H1 (cell line): ENCODE results near the gene NSL1. TPM values are rescaled to one million over a fixed set of nuclear protein-coding genes. Genes with fewer than 3 reads are reported as not detected.

Source experiments
- EGR1 ChIP-seq: IDR thresholded peaks from 2 replicates; pipeline ENCODE4 v1.6.1; 2011; ENCODE audit warnings: low read depth, low read length, borderline replicate concordance
- SIX5 ChIP-seq: IDR thresholded peaks from 2 replicates; pipeline ENCODE4 v1.6.1; 2011; ENCODE audit warnings: mild to moderate bottlenecking, low read depth, low read length
- YY1 ChIP-seq: IDR thresholded peaks from 2 replicates; pipeline ENCODE4 v1.6.1; 2011; ENCODE audit warnings: low read depth, mild to moderate bottlenecking, low read length
- polyA plus RNA-seq, 7 experiments: library from polyadenylated mRNA; depleted of rRNA in 3 of 7; stranded (reverse) in 5 of 7; unstranded in 2 of 7; fragments of >200 nt in 5 of 7; fragments of 200-250 nt in 2 of 7; gene quantifications; 1 replicate in 5 of 7; 2 replicates in 1 of 7; 4 replicates in 1 of 7; pipeline versions ENCODE4 v1.2.1 to v1.2.3, GENCODE V29; 2011 to 2013; ENCODE audit warnings: missing spikeins in 2 of 7, mixed read lengths in 2 of 7
- total RNA-seq: library from RNA; stranded (reverse); fragmentation: NEBNext Ultra II Directional; extraction: Animal tissue kit (Norgen Biotek cat#: 25700); gene quantifications from 2 replicates; pipeline ENCODE4 v1.2.1, GENCODE V29; 2021
- TF ChIP-seq, protein P1 (sequence below): fragments of 300-600 bp; sonication (generic); IDR thresholded peaks from 2 replicates; pipeline ENCODE4 v1.7.1; 2012; ENCODE audit warnings: low read length, moderate library complexity, mild to moderate bottlenecking, inconsistent platforms; ENCODE audit not compliant: insufficient replicate concordance
- TF ChIP-seq, protein P2 (sequence below), 3 experiments: IDR thresholded peaks; 1 replicate in 2 of 3; 2 replicates in 1 of 3; pipeline versions ENCODE4 v1.5.1 to v1.6.1; 2011; ENCODE audit warnings: low read length in 3 of 3, mild to moderate bottlenecking in 3 of 3, inconsistent platforms in 2 of 3, low read depth in 1 of 3, moderate library complexity in 1 of 3; ENCODE audit not compliant: insufficient read depth in 1 of 3; ENCODE audit errors: control extremely low read depth in 1 of 3
- TF ChIP-seq, protein P3 (sequence below): IDR thresholded peaks from 2 replicates; pipeline ENCODE4 v1.6.1; 2011; ENCODE audit warnings: low read length, improper control_type of control experiment

The NSL1 gene
- total and polyA plus RNA-seq, 2 of the 8 experiments (the other 6 are each of a cell fraction or from before 2014, with no cell fraction given) = 25.4 to 51.7 TPM

DNA sequence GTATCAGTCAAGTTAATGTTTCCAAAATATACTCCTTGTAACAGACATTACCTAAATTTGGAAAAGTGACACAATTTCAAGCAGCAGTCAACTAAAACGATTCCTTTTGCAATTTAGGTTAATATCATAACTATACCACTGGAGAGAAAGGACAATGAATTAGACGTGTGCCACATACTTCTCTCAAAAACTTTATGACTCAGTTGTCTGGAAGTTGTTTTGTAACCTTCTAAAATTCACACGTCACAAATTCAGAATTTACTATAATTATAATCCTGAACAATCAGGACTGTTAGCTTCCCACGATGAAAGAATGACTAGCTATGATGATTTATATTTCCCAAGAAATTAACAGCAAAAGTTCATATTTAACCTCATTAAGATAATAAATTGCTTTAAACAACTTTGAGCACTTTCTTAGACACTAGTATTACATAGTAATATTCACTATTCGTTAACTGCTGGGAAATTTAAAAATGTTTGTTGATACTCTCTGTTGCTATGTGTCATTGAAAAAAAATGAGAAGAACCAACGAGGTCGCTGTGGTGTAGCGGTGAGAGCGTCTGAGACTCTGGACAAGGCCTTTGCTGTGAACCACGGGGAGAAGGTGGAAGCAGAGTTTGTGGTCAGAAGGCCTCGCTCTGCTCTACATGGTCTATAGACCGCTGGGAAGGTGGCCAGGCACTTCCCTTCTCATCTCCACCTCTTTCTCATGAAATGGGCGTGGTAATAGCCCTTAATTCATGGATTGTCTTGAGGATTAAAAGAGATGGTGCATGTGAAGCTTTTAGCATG, 64.0 kb downstream of the NSL1 start (continued):
- TF ChIP-seq, protein P1, sequence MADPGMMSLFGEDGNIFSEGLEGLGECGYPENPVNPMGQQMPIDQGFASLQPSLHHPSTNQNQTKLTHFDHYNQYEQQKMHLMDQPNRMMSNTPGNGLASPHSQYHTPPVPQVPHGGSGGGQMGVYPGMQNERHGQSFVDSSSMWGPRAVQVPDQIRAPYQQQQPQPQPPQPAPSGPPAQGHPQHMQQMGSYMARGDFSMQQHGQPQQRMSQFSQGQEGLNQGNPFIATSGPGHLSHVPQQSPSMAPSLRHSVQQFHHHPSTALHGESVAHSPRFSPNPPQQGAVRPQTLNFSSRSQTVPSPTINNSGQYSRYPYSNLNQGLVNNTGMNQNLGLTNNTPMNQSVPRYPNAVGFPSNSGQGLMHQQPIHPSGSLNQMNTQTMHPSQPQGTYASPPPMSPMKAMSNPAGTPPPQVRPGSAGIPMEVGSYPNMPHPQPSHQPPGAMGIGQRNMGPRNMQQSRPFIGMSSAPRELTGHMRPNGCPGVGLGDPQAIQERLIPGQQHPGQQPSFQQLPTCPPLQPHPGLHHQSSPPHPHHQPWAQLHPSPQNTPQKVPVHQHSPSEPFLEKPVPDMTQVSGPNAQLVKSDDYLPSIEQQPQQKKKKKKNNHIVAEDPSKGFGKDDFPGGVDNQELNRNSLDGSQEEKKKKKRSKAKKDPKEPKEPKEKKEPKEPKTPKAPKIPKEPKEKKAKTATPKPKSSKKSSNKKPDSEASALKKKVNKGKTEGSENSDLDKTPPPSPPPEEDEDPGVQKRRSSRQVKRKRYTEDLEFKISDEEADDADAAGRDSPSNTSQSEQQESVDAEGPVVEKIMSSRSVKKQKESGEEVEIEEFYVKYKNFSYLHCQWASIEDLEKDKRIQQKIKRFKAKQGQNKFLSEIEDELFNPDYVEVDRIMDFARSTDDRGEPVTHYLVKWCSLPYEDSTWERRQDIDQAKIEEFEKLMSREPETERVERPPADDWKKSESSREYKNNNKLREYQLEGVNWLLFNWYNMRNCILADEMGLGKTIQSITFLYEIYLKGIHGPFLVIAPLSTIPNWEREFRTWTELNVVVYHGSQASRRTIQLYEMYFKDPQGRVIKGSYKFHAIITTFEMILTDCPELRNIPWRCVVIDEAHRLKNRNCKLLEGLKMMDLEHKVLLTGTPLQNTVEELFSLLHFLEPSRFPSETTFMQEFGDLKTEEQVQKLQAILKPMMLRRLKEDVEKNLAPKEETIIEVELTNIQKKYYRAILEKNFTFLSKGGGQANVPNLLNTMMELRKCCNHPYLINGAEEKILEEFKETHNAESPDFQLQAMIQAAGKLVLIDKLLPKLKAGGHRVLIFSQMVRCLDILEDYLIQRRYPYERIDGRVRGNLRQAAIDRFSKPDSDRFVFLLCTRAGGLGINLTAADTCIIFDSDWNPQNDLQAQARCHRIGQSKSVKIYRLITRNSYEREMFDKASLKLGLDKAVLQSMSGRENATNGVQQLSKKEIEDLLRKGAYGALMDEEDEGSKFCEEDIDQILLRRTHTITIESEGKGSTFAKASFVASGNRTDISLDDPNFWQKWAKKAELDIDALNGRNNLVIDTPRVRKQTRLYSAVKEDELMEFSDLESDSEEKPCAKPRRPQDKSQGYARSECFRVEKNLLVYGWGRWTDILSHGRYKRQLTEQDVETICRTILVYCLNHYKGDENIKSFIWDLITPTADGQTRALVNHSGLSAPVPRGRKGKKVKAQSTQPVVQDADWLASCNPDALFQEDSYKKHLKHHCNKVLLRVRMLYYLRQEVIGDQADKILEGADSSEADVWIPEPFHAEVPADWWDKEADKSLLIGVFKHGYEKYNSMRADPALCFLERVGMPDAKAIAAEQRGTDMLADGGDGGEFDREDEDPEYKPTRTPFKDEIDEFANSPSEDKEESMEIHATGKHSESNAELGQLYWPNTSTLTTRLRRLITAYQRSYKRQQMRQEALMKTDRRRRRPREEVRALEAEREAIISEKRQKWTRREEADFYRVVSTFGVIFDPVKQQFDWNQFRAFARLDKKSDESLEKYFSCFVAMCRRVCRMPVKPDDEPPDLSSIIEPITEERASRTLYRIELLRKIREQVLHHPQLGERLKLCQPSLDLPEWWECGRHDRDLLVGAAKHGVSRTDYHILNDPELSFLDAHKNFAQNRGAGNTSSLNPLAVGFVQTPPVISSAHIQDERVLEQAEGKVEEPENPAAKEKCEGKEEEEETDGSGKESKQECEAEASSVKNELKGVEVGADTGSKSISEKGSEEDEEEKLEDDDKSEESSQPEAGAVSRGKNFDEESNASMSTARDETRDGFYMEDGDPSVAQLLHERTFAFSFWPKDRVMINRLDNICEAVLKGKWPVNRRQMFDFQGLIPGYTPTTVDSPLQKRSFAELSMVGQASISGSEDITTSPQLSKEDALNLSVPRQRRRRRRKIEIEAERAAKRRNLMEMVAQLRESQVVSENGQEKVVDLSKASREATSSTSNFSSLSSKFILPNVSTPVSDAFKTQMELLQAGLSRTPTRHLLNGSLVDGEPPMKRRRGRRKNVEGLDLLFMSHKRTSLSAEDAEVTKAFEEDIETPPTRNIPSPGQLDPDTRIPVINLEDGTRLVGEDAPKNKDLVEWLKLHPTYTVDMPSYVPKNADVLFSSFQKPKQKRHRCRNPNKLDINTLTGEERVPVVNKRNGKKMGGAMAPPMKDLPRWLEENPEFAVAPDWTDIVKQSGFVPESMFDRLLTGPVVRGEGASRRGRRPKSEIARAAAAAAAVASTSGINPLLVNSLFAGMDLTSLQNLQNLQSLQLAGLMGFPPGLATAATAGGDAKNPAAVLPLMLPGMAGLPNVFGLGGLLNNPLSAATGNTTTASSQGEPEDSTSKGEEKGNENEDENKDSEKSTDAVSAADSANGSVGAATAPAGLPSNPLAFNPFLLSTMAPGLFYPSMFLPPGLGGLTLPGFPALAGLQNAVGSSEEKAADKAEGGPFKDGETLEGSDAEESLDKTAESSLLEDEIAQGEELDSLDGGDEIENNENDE = no peak
- TF ChIP-seq EGR1 (no peak), SIX5 (no peak), YY1 (no peak)
- TF ChIP-seq, protein P2, sequence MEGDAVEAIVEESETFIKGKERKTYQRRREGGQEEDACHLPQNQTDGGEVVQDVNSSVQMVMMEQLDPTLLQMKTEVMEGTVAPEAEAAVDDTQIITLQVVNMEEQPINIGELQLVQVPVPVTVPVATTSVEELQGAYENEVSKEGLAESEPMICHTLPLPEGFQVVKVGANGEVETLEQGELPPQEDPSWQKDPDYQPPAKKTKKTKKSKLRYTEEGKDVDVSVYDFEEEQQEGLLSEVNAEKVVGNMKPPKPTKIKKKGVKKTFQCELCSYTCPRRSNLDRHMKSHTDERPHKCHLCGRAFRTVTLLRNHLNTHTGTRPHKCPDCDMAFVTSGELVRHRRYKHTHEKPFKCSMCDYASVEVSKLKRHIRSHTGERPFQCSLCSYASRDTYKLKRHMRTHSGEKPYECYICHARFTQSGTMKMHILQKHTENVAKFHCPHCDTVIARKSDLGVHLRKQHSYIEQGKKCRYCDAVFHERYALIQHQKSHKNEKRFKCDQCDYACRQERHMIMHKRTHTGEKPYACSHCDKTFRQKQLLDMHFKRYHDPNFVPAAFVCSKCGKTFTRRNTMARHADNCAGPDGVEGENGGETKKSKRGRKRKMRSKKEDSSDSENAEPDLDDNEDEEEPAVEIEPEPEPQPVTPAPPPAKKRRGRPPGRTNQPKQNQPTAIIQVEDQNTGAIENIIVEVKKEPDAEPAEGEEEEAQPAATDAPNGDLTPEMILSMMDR (IDR thresholded peaks at IDR 0.05; ENCODE audit: control extremely low read depth in 1 of 3, insufficient read depth in 1 of 3, low read depth in 1 of 3, low read length in 3 of 3) = no peak
- TF ChIP-seq, protein P3, sequence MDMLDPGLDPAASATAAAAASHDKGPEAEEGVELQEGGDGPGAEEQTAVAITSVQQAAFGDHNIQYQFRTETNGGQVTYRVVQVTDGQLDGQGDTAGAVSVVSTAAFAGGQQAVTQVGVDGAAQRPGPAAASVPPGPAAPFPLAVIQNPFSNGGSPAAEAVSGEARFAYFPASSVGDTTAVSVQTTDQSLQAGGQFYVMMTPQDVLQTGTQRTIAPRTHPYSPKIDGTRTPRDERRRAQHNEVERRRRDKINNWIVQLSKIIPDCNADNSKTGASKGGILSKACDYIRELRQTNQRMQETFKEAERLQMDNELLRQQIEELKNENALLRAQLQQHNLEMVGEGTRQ = no peak
